Measurements from ENCODE around the gene ATP8B3. TPM values are rescaled to one million over a fixed set of nuclear protein-coding genes. Genes with fewer than 3 reads are reported as not detected.

The ATP8B3 gene
- total and polyA plus RNA-seq, 2 donors (not counting 1 experiment from before 2014, with no cell fraction given), result 2.3 to 3.0 TPM

GRCh38 chr19:1807695-1808394, 4.2 kb downstream of the ATP8B3 start:
- Histone ChIP-seq H3K36me3 (ENCODE audit: control insufficient read depth, insufficient read depth, low read length) (no peaks in the 10 kb centered on the region), H3K4me3 (replicated peaks in 1 of 4; ENCODE audit: control extremely low read depth in 1 of 4, insufficient read depth in 1 of 4, low read depth in 3 of 4, low read length in 4 of 4) (no peak overlapping the region), H4K20me1 (ENCODE audit: control insufficient read depth, extremely low read depth, insufficient read depth, low read length) (no peaks in the 10 kb centered on the region), H3K4me2 (ENCODE audit: extremely low read depth, insufficient read depth, low read length) (no peak overlapping the region), H3K4me1 (ENCODE audit: control insufficient read depth, extremely low read depth, insufficient read depth, low read length) (peaks cover 2% of the 10 kb centered on the region), H3K27ac (ENCODE audit: insufficient read depth, low read length) (no peak overlapping the region), H2AFZ (ENCODE audit: low read length) (no peak overlapping the region), H3K9me3 (ENCODE audit: control insufficient read depth, insufficient read depth, low read depth, low read length) (no peaks in the 10 kb centered on the region), H3K79me2 (ENCODE audit: control insufficient read depth, insufficient read depth, low read length) (no peaks in the 10 kb centered on the region), H3K9ac (ENCODE audit: insufficient read depth, low read length) (no peak overlapping the region), H3K27me3 (ENCODE audit: control insufficient read depth, insufficient read depth, low read length) (no peaks in the 10 kb centered on the region)
- DNase-seq (ENCODE audit: low read depth in 2 of 2), result no peak
- TF ChIP-seq, protein P1, sequence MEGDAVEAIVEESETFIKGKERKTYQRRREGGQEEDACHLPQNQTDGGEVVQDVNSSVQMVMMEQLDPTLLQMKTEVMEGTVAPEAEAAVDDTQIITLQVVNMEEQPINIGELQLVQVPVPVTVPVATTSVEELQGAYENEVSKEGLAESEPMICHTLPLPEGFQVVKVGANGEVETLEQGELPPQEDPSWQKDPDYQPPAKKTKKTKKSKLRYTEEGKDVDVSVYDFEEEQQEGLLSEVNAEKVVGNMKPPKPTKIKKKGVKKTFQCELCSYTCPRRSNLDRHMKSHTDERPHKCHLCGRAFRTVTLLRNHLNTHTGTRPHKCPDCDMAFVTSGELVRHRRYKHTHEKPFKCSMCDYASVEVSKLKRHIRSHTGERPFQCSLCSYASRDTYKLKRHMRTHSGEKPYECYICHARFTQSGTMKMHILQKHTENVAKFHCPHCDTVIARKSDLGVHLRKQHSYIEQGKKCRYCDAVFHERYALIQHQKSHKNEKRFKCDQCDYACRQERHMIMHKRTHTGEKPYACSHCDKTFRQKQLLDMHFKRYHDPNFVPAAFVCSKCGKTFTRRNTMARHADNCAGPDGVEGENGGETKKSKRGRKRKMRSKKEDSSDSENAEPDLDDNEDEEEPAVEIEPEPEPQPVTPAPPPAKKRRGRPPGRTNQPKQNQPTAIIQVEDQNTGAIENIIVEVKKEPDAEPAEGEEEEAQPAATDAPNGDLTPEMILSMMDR (conservative IDR thresholded peaks at IDR 0.05 in 1 of 2, IDR thresholded peaks at IDR 0.05 in 1 of 2; ENCODE audit: low read depth in 1 of 2, low read length in 2 of 2), result no peak
- TF ChIP-seq EZH2 (IDR thresholded peaks at IDR 0.05; ENCODE audit: low read length, missing control alignments), result no peak

DNA sequence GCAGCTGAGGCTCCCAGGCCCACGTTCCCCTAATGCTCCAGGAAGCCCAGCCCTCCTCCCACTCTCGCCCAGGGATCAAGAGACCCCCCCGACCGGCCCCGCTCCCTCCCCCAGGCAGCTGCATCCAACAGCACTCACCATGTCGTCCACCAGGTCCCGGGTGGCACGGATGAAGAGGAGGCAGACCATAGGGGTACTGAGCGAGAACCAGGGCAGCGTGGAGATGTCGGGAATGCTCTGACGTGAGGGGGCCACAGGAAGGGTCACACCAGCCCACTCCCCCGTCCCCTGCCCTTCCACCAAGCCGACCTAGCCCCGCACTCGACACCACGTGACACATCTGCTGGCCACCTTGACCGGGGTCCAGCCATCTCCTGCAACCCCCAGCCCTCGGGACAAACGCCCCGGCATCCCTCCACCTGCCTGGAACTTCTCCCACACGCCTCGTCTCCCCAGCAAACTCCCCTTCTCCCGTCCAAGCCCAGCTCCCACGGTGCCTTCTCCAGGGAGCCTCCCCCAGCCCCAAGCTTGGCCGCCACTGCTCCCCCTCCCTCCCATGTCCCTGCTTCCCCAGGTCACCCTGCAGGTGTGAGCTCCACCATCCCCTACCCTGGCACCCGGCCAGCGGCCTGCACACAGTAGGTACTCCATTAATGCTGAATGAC, 4.9 kb downstream of the ATP8B3 start:
- Histone ChIP-seq H3K4me3 (replicated peaks in 1 of 4; ENCODE audit: control extremely low read depth in 1 of 4, insufficient read depth in 1 of 4, low read depth in 3 of 4, low read length in 4 of 4) (no peak overlapping the region), H3K9ac (ENCODE audit: insufficient read depth, low read length) (no peak overlapping the region), H3K27me3 (ENCODE audit: control insufficient read depth, insufficient read depth, low read length) (no peaks in the 10 kb centered on the region), H3K9me3 (ENCODE audit: control insufficient read depth, insufficient read depth, low read depth, low read length) (no peaks in the 10 kb centered on the region), H3K36me3 (ENCODE audit: control insufficient read depth, insufficient read depth, low read length) (no peaks in the 10 kb centered on the region), H4K20me1 (ENCODE audit: control insufficient read depth, extremely low read depth, insufficient read depth, low read length) (no peaks in the 10 kb centered on the region), H3K4me1 (ENCODE audit: control insufficient read depth, extremely low read depth, insufficient read depth, low read length) (no peaks in the 10 kb centered on the region), H2AFZ (ENCODE audit: low read length) (no peak overlapping the region), H3K27ac (ENCODE audit: insufficient read depth, low read length) (no peak overlapping the region), H3K4me2 (ENCODE audit: extremely low read depth, insufficient read depth, low read length) (no peak overlapping the region), H3K79me2 (ENCODE audit: control insufficient read depth, insufficient read depth, low read length) (no peaks in the 10 kb centered on the region)
- TF ChIP-seq, protein P1 (conservative IDR thresholded peaks at IDR 0.05 in 1 of 2, IDR thresholded peaks at IDR 0.05 in 1 of 2; ENCODE audit: low read depth in 1 of 2, low read length in 2 of 2), result no peak
- no peak for TF ChIP-seq EZH2 (IDR thresholded peaks at IDR 0.05; ENCODE audit: low read length, missing control alignments)
- DNase-seq (ENCODE audit: low read depth in 2 of 2), result no peak

DNA sequence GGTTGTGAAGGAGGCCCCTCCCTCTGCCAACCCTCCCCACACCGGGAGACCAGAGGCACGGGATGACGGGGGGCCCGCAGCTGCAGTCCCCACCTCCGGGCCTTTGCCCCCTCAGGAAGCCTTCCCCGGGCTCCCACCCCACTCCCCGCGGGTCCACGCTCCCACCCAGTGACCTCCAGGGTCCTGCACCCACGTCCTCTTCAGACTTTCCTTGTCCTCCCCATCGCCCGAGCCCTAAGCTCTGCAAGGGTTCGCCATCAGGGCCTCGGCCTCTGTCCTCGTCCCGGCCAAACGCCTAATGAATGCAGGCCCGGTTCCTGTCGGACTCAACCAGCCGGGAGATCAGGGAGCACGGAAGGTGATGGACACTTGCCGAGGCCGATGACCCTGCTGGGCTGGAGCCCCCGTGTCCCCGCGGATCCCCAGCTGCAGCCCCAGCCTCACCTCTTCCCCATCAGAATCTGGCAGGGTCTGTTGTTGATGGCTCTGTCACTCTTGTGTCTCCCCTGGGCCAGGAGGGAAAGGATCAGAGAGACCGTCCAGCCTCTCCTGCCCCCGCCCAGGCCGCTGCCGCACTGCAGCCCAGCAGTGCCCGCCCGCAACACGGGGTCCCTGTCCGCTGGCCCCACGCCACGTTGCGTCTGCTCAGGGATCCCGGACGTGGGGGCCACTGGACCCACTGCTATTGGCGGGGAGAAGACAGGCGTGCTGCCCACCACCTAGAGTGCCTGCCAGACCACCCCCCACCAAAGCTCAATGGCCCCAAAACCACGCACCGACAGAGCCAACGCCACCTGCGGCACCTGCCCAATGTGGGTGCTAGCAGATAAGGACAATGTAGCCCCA, 5.7 kb downstream of the ATP8B3 start:
- Histone ChIP-seq H3K4me3 (replicated peaks in 1 of 4; ENCODE audit: control extremely low read depth in 1 of 4, insufficient read depth in 1 of 4, low read depth in 3 of 4, low read length in 4 of 4) (no peak overlapping the region), H3K9me3 (ENCODE audit: control insufficient read depth, insufficient read depth, low read depth, low read length) (no peaks in the 10 kb centered on the region), H3K4me2 (ENCODE audit: extremely low read depth, insufficient read depth, low read length) (no peak overlapping the region), H4K20me1 (ENCODE audit: control insufficient read depth, extremely low read depth, insufficient read depth, low read length) (no peaks in the 10 kb centered on the region), H2AFZ (ENCODE audit: low read length) (no peak overlapping the region), H3K79me2 (ENCODE audit: control insufficient read depth, insufficient read depth, low read length) (no peaks in the 10 kb centered on the region), H3K27ac (ENCODE audit: insufficient read depth, low read length) (no peak overlapping the region), H3K36me3 (ENCODE audit: control insufficient read depth, insufficient read depth, low read length) (no peaks in the 10 kb centered on the region), H3K9ac (ENCODE audit: insufficient read depth, low read length) (no peak overlapping the region), H3K4me1 (ENCODE audit: control insufficient read depth, extremely low read depth, insufficient read depth, low read length) (no peaks in the 10 kb centered on the region), H3K27me3 (ENCODE audit: control insufficient read depth, insufficient read depth, low read length) (no peaks in the 10 kb centered on the region)
- TF ChIP-seq, protein P1 (conservative IDR thresholded peaks at IDR 0.05 in 1 of 2, IDR thresholded peaks at IDR 0.05 in 1 of 2; ENCODE audit: low read depth in 1 of 2, low read length in 2 of 2), result no peak
- TF ChIP-seq EZH2 (IDR thresholded peaks at IDR 0.05; ENCODE audit: low read length, missing control alignments), result no peak
- DNase-seq (ENCODE audit: low read depth in 2 of 2), result no peak

All from fibroblast of lung (primary cell).